H1 (cell line): ENCODE results near the gene PNMA6A. TPM values are rescaled to one million over a fixed set of nuclear protein-coding genes. Genes with fewer than 3 reads are reported as not detected.

Experiments
- CTCF ChIA-PET: fragments of 300-600 bp; sonication (Branson Sonifier 250); formaldehyde crosslinking; loops from one replicate; lab custom pipeline; 2021; ENCODE audit not compliant: partially characterized antibody; lab: Charles Lee
- POLR2A ChIA-PET: fragments of 300-600 bp; sonication (Branson Sonifier 250); formaldehyde crosslinking; loops from one replicate; lab custom pipeline; 2021; ENCODE audit warnings: inconsistent platforms; ENCODE audit not compliant: partially characterized antibody; lab: Charles Lee
- DNase-seq, 2 experiments: peaks; one replicate each; pipeline versions ENCODE4 v3.0.0 to v3.0.0-alpha.2; 2010 to 2022; ENCODE audit warnings: low spot score in 2 of 2, low read depth in 1 of 2, mixed read lengths in 1 of 2
- FAIRE-seq: peaks from 2 replicates; lab custom pipeline; 2011; peaks lifted over from hg19 to GRCh38; lab: Jason Lieb, UNC
- H2AFZ ChIP-seq: 2 replicates; pipeline ENCODE4 v1.8.1; 2012; ENCODE audit warnings: low read length, inconsistent platforms
- H2AK5ac ChIP-seq: 2 replicates; pipeline ENCODE4 v1.6.1; 2013; ENCODE audit warnings: low read depth, low read length
- H2BK120ac ChIP-seq: replicated peaks from 2 replicates; pipeline ENCODE3; 2013; ENCODE audit warnings: low read depth, low read length, inconsistent platforms
- H2BK12ac ChIP-seq: 2 replicates; pipeline ENCODE4 v1.6.1; 2013; ENCODE audit warnings: low read depth, low read length
- H2BK15ac ChIP-seq: 2 replicates; pipeline ENCODE4 v1.6.1; 2013; ENCODE audit warnings: low read length
- H2BK20ac ChIP-seq: 2 replicates; pipeline ENCODE4 v1.6.1; 2013; ENCODE audit warnings: low read length
- H2BK5ac ChIP-seq: 2 replicates; pipeline ENCODE4 v1.6.1; 2013; ENCODE audit warnings: low read depth, low read length
- H3K14ac ChIP-seq: 2 replicates; pipeline ENCODE4 v1.6.1; 2013; ENCODE audit warnings: inconsistent platforms; ENCODE audit not compliant: insufficient read length
- H3K18ac ChIP-seq: 2 replicates; pipeline ENCODE4 v1.6.1; 2013; ENCODE audit warnings: low read length; ENCODE audit errors: extremely low read depth
- H3K23ac ChIP-seq: 2 replicates; pipeline ENCODE4 v1.6.1; 2013; ENCODE audit warnings: inconsistent platforms; ENCODE audit not compliant: insufficient read length
- H3K23me2 ChIP-seq: 2 replicates; pipeline ENCODE4 v1.6.1; 2013; ENCODE audit warnings: low read depth, low read length
- H3K27ac ChIP-seq: 2 replicates; pipeline ENCODE4 v1.6.1; 2011; ENCODE audit warnings: low read depth, low read length, inconsistent platforms
- H3K27me3 ChIP-seq, 4 experiments: replicated peaks in 1 of 4; 1 replicate in 1 of 4; 2 replicates in 3 of 4; pipeline versions ENCODE4 v1.6.1 to v1.8.1; 2011 to 2013; ENCODE audit warnings: low read length in 3 of 4, mild to moderate bottlenecking in 3 of 4, inconsistent platforms in 2 of 4, mixed read lengths in 2 of 4, moderate library complexity in 1 of 4; ENCODE audit not compliant: control insufficient read depth in 3 of 4, insufficient read depth in 3 of 4; ENCODE audit errors: extremely low read depth in 1 of 4
- H3K36me3 ChIP-seq, 4 experiments: 2 replicates each; pipeline versions ENCODE4 v1.6.1 to v1.8.1; 2011 to 2013; ENCODE audit warnings: mild to moderate bottlenecking in 4 of 4, low read length in 3 of 4, moderate library complexity in 2 of 4, control low read depth in 1 of 4, inconsistent platforms in 1 of 4; ENCODE audit not compliant: insufficient read depth in 4 of 4, control insufficient read depth in 2 of 4
- H3K4ac ChIP-seq: replicated peaks from 2 replicates; pipeline ENCODE3; 2013; ENCODE audit warnings: low read length, low read depth, mixed read lengths, inconsistent platforms; ENCODE audit not compliant: insufficient read length
- H3K4me1 ChIP-seq, 4 experiments: replicated peaks in 1 of 4; 1 replicate in 1 of 4; 2 replicates in 3 of 4; pipeline versions ENCODE4 v1.6.1 to v1.8.1; 2011 to 2013; ENCODE audit warnings: low read length in 3 of 4, inconsistent platforms in 2 of 4, mixed read lengths in 1 of 4; ENCODE audit not compliant: insufficient read depth in 4 of 4, control insufficient read depth in 3 of 4
- H3K4me2 ChIP-seq, 2 experiments: 2 replicates each; pipeline versions ENCODE4 v1.6.1 to v1.8.1; 2011 to 2013; ENCODE audit warnings: low read depth in 2 of 2, low read length in 2 of 2, control low read depth in 1 of 2, inconsistent platforms in 1 of 2, mild to moderate bottlenecking in 1 of 2; ENCODE audit not compliant: insufficient read depth in 1 of 2
- H3K4me3 ChIP-seq, 4 experiments: fragments of 200-600, 300-600 bp in 1 of 4; sonication (generic), shearing (Covaris generic), sonication (Bioruptor Twin) in 1 of 4; 2 replicates each; pipeline versions ENCODE4 v1.5.1 to v1.8.1; 2011 to 2016; ENCODE audit warnings: low read length in 4 of 4, low read depth in 3 of 4, control low read depth in 2 of 4, inconsistent platforms in 2 of 4, mild to moderate bottlenecking in 2 of 4, mixed read lengths in 1 of 4, moderate library complexity in 1 of 4; ENCODE audit not compliant: insufficient read depth in 2 of 4; ENCODE audit errors: extremely low read depth in 1 of 4
- H3K56ac ChIP-seq: replicated peaks from 2 replicates; pipeline ENCODE3; 2013; ENCODE audit warnings: low read depth, mild to moderate bottlenecking, mixed read lengths, low read length, inconsistent platforms; ENCODE audit not compliant: insufficient read length
- H3K79me1 ChIP-seq: 2 replicates; pipeline ENCODE4 v1.6.1; 2013; ENCODE audit warnings: low read depth, low read length, control low read depth
- H3K79me2 ChIP-seq, 2 experiments: 2 replicates each; pipeline versions ENCODE4 v1.6.1 to v1.8.1; 2012 to 2013; ENCODE audit warnings: low read length in 2 of 2, mild to moderate bottlenecking in 2 of 2, inconsistent platforms in 1 of 2; ENCODE audit not compliant: insufficient read depth in 2 of 2, control insufficient read depth in 1 of 2
- H3K9ac ChIP-seq, 4 experiments: replicated peaks in 1 of 4; 1 replicate in 1 of 4; 2 replicates in 3 of 4; pipeline versions ENCODE4 v1.6.1 to v1.8.1; 2011 to 2013; ENCODE audit warnings: low read depth in 3 of 4, low read length in 3 of 4, control low read depth in 2 of 4, mild to moderate bottlenecking in 2 of 4, moderate library complexity in 2 of 4, inconsistent platforms in 1 of 4; ENCODE audit errors: extremely low read depth in 1 of 4
- H3K9me3 ChIP-seq, 2 experiments: 2 replicates each; pipeline versions ENCODE4 v1.6.1 to v1.8.1; 2012 to 2013; ENCODE audit warnings: mild to moderate bottlenecking in 2 of 2, moderate library complexity in 2 of 2, control low read depth in 1 of 2, inconsistent platforms in 1 of 2, low read depth in 1 of 2, low read length in 1 of 2, mixed read lengths in 1 of 2; ENCODE audit not compliant: insufficient read depth in 2 of 2
- H4K20me1 ChIP-seq, 2 experiments: replicated peaks in 1 of 2; 2 replicates each; pipeline versions ENCODE3 to v1.8.1; 2011 to 2013; ENCODE audit warnings: inconsistent platforms in 2 of 2, low read length in 2 of 2, mild to moderate bottlenecking in 1 of 2; ENCODE audit not compliant: insufficient read depth in 2 of 2, control insufficient read depth in 1 of 2
- H4K5ac ChIP-seq: 2 replicates; pipeline ENCODE4 v1.6.1; 2013; ENCODE audit warnings: low read length, low read depth, mixed read lengths, inconsistent platforms; ENCODE audit not compliant: insufficient read length
- H4K8ac ChIP-seq: 2 replicates; pipeline ENCODE4 v1.8.0; 2013; ENCODE audit warnings: mild to moderate bottlenecking, moderate library complexity, low read length, inconsistent platforms; ENCODE audit not compliant: insufficient read depth; ENCODE audit errors: extremely low read depth
- H4K91ac ChIP-seq: replicated peaks from 2 replicates; pipeline ENCODE3; 2013; ENCODE audit warnings: low read length, mixed read lengths, inconsistent platforms; ENCODE audit not compliant: insufficient read length
- ASH2L ChIP-seq: fragments of 200-600, 300-600 bp; sonication (generic); IDR thresholded peaks from one replicate; pipeline ENCODE4 v1.7.1; 2017; ENCODE audit warnings: low read length
- ATF3 ChIP-seq: IDR thresholded peaks from 2 replicates; pipeline ENCODE4 v1.6.1; 2011; ENCODE audit warnings: low read depth, mild to moderate bottlenecking, low read length; ENCODE audit not compliant: insufficient read depth
- MAX ChIP-seq: IDR thresholded peaks from 2 replicates; pipeline ENCODE4 v1.6.1; 2012; ENCODE audit warnings: inconsistent platforms
- SP2 ChIP-seq: IDR thresholded peaks from 2 replicates; pipeline ENCODE4 v1.6.1; 2012; ENCODE audit warnings: mild to moderate bottlenecking, low read length, inconsistent platforms
- SRF ChIP-seq: IDR thresholded peaks from 2 replicates; pipeline ENCODE4 v1.6.1; 2011; ENCODE audit warnings: mild to moderate bottlenecking, low read depth, low read length, moderate library complexity
- SUZ12 ChIP-seq: fragments of 200-600 bp; sonication (generic); IDR thresholded peaks from 2 replicates; pipeline ENCODE4 v1.6.1; 2012; ENCODE audit warnings: mild to moderate bottlenecking, inconsistent platforms, low read length, moderate library complexity, mixed read lengths
- TAF1 ChIP-seq: IDR thresholded peaks from 2 replicates; pipeline ENCODE4 v1.6.1; 2011; ENCODE audit warnings: mild to moderate bottlenecking, low read depth, low read length
- TAF7 ChIP-seq: optimal IDR thresholded peaks from 2 replicates; pipeline ENCODE3; 2011; ENCODE audit warnings: low read depth, mild to moderate bottlenecking, inconsistent platforms, low read length, moderate library complexity, borderline replicate concordance
- TBP ChIP-seq: IDR thresholded peaks from 2 replicates; pipeline ENCODE4 v1.6.1; 2011; ENCODE audit warnings: low read depth, low read length, improper control_type of control experiment
- YY1 ChIP-seq: IDR thresholded peaks from 2 replicates; pipeline ENCODE4 v1.6.1; 2011; ENCODE audit warnings: low read depth, mild to moderate bottlenecking, low read length
- ZNF274 ChIP-seq: IDR thresholded peaks from 2 replicates; pipeline ENCODE4 v1.7.0; 2012; ENCODE audit warnings: low read length, borderline replicate concordance; ENCODE audit errors: extremely low read depth
- WGBS, 2 experiments: shearing (Covaris generic) in 1 of 2; methylation state at CpG; one replicate each; pipeline versions ENCODE4 v1.1.6 to v1.1.7; 2013 to 2015; ENCODE audit warnings: low lambda C conversion rate in 2 of 2, mixed read lengths in 2 of 2, inconsistent platforms in 1 of 2, low coverage in 1 of 2, missing lambda C conversion rate in 1 of 2; ENCODE audit not compliant: insufficient replicate concordance in 2 of 2, insufficient coverage in 1 of 2, insufficient read length in 1 of 2; ENCODE audit errors: extremely low coverage in 1 of 2, missing lambda C conversion rate in 1 of 2; 5-methylcytosine and 5-hydroxymethylcytosine counted together
- polyA plus RNA-seq, 7 experiments: library from polyadenylated mRNA; depleted of rRNA in 3 of 7; stranded (reverse) in 5 of 7; unstranded in 2 of 7; fragments of >200 nt in 5 of 7; fragments of 200-250 nt in 2 of 7; gene quantifications; 1 replicate in 5 of 7; 2 replicates in 1 of 7; 4 replicates in 1 of 7; pipeline versions ENCODE4 v1.2.1 to v1.2.3, GENCODE V29; 2011 to 2013; ENCODE audit warnings: missing spikeins in 2 of 7, mixed read lengths in 2 of 7
- total RNA-seq: library from RNA; stranded (reverse); fragmentation: NEBNext Ultra II Directional; extraction: Animal tissue kit (Norgen Biotek cat#: 25700); gene quantifications from 2 replicates; pipeline ENCODE4 v1.2.1, GENCODE V29; 2021

PNMA6A gene
- total and polyA plus RNA-seq, 2 of the 8 experiments (the other 6 are each of a cell fraction or from before 2014, with no cell fraction given): 2.2 to 5.7 TPM

GRCh38 chrX:153065389-153065788, 6.9 kb upstream of the PNMA6A start:
- Histone ChIP-seq H3K4me1 (peaks cover 0 to 3% (median 1%) of the 10 kb centered on the region in 4 experiments; a peak in 2 of 7 replicates), H4K20me1 (peaks cover 0 to 1% of the 10 kb centered on the region in 2 experiments), H4K8ac (no peak overlapping the region), H3K23ac (no peak overlapping the region), H3K4me3 (no peak overlapping the region), H3K14ac (no peak overlapping the region), H4K5ac (no peak overlapping the region), H3K27me3 (no peaks in the 10 kb centered on the region), H3K36me3 (no peaks in the 10 kb centered on the region), H3K79me1 (no peaks in the 10 kb centered on the region), H3K4ac (no peak overlapping the region), H2BK20ac (no peak overlapping the region), H2BK120ac (no peak overlapping the region), H3K9me3 (no peaks in the 10 kb centered on the region), H4K91ac (no peak overlapping the region), H3K9ac (no peak overlapping the region), H3K23me2 (no peaks in the 10 kb centered on the region), H3K4me2 (no peak overlapping the region), H2AK5ac (no peak overlapping the region), H3K79me2 (no peaks in the 10 kb centered on the region), H3K18ac (no peak overlapping the region), H2BK5ac (no peak overlapping the region), H2BK12ac (no peak overlapping the region), H2BK15ac (no peak overlapping the region), H3K27ac (no peak overlapping the region), H3K56ac (no peak overlapping the region), H2AFZ (no peak overlapping the region)
- FAIRE-seq (no peak), DNase-seq (no peak)
- ChIA-PET CTCF (no interaction called here), POLR2A (no interaction called here)
- WGBS, 2 experiments: 85% methylated on average over 4 of the region's 6 CpGs; no CpG with 5 or more reads in 1 of the 2 experiments
- TF ChIP-seq SP2 (no peak), ATF3 (no peak), ZNF274 (no peak), MAX (no peak), TAF1 (no peak), TAF7 (no peak), TBP (no peak), YY1 (no peak), SRF (no peak), ASH2L (no peak), SUZ12 (no peak)
